ENCODE results near the gene EDRF1.

The EDRF1 gene

DNA sequence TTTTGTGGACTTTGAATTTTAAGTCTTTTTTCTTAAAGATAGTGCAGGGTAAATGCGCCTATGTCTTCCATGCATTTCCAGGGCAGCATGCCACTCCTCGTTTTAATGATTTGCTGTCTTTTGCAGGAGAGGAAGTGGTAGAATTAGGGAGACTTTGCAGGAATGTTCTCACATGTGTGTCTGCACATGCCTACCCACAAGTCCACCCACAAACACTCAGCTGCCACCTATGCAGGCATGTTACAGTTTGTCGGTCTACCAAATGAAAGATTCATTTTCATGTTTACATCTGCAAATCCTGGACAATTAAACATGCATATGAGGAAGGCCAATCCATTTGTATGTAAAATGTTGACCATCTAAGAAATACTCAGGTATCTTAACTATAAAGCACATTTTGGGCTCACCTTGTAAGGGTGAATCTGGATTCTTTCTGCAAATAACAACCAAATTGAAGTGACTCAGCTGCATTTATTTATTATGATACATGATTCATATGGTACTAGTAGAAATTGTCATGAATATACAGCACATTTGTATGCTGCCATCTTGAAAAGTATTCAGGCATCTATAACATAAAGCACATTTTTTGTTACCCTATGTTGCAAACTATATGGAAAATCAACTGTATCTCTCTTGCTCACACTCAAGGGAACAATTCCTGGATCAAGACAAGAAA, 31.9 kb upstream of the EDRF1 start:
- no peak for DNase-seq (ENCODE audit: low read depth)
- no peak overlapping the region for H3K4me3 ChIP-seq (ENCODE audit: low read depth, low read length)
- no peak for TF ChIP-seq CTCF (conservative IDR thresholded peaks at IDR 0.05; ENCODE audit: low read depth, low read length)

- no peak overlapping the region for H3K4me3 ChIP-seq (ENCODE audit: low read depth, low read length)
- TF ChIP-seq CTCF (conservative IDR thresholded peaks at IDR 0.05; ENCODE audit: low read depth, low read length), result no peak
- no peak for DNase-seq (ENCODE audit: low read depth)
Observed at GRCh38 chr10:125689955-125690569, 29.4 kb upstream of the EDRF1 start.

GRCh38 chr10:125691160-125691981, 28.1 kb upstream of the EDRF1 start:
- DNase-seq (ENCODE audit: low read depth), result no peak
- TF ChIP-seq CTCF (conservative IDR thresholded peaks at IDR 0.05; ENCODE audit: low read depth, low read length), result no peak
- H3K4me3 ChIP-seq (ENCODE audit: low read depth, low read length), result no peak overlapping the region

DNA sequence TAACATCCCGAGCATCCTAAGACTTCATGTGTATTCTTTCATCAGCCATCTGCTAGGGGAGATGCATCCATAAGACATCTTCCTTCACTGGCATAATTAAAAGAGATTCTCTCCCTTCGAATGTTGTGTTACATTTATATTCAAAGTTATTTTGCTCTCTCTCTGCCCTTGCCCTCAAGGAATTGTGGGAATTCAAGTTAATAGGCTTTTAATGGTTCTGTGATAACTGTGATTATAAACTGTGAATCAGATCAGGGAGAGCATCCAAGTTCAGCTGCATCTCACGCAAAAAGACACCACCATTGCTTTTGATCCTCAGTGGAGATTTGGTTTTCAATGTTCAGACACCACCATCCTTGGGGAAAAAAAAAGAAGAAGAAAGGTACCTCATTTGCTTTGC, 27.3 kb upstream of the EDRF1 start:
- DNase-seq (ENCODE audit: low read depth), result no peak

DNA sequence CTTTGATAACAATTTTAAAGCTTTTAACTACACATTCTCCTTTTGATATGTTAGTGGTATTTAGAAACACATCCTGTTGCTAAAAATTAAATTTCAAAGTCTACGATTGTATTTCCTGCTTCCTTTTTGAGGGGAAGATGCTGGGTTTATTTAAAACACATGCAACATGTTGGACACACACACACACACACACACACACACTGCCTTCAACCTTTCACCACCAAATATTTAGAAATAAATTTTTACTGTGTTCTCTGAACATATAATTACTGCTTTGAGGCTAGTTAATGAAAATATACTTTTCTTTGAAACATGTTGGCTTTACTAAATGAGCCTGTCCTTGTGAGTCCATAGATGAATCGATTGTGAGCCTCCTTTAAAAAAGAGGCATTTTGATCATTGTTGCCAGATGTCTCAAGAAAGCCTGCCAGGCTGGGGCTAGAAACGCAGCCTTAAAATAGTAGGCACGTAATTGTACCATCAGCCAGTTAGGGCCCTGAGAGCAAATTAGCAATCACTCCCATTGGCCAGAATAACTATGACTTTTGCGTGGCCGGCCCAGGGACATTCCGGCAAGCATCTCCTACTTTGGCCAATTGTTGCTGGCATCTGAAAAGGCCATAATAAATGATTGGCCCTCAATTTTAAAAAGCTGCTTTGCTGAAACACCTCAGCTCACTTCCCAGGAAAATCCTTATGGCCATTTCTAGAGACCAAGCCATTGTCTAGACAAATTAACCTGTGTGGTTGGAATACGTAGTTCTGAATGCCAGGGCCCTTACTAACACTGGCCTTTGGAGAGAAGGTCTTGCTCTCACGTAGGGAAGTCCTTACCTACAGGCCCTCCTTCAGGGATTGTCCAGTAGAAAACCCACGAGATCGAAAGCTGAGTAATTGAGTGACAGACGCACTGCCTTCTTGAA, 26.6 kb upstream of the EDRF1 start:
- DNase-seq (ENCODE audit: low read depth), result no peak
- TF ChIP-seq CTCF (conservative IDR thresholded peaks at IDR 0.05; ENCODE audit: low read depth, low read length), result no peak
- H3K4me3 ChIP-seq (ENCODE audit: low read depth, low read length), result no peak overlapping the region

More for the DNA sequence above, 27.3 kb upstream of the EDRF1 start:
- no peak for TF ChIP-seq CTCF (conservative IDR thresholded peaks at IDR 0.05; ENCODE audit: low read depth, low read length)
- no peak overlapping the region for H3K4me3 ChIP-seq (ENCODE audit: low read depth, low read length)

GRCh38 chr10:125693524-125693847, 26.0 kb upstream of the EDRF1 start:
- no peak for DNase-seq (ENCODE audit: low read depth)
- TF ChIP-seq CTCF (conservative IDR thresholded peaks at IDR 0.05; ENCODE audit: low read depth, low read length), result no peak
- no peak overlapping the region for H3K4me3 ChIP-seq (ENCODE audit: low read depth, low read length)

Data from choroid plexus epithelial cell (primary cell).